ENCODE results near the gene AR.

The AR gene

GRCh38 chrX:67726018-67726417 lies 182.2 kb downstream of the AR start:
- no peak for DNase-seq

GRCh38 chrX:67727576-67727975 lies 183.8 kb downstream of the AR start:
- no peak for DNase-seq

- no peak for DNase-seq
These were observed 186.5 kb downstream of the AR start for GRCh38 chrX:67730296-67730695.

GRCh38 chrX:67731061-67731460 lies 187.2 kb downstream of the AR start:
- DNase-seq = no peak

GRCh38 chrX:67732864-67733263 lies 189.0 kb downstream of the AR start:
- DNase-seq = no peak

GRCh38 chrX:67734111-67734753 lies 190.4 kb downstream of the AR start:
- no peak for DNase-seq

- DNase-seq = no peak
These were observed 205.7 kb downstream of the AR start for GRCh38 chrX:67749536-67749935.

- DNase-seq = no peak
These were observed 206.9 kb downstream of the AR start for GRCh38 chrX:67750694-67751093.

GRCh38 chrX:67759018-67759417 lies 215.2 kb downstream of the AR start:
- no peak for DNase-seq

- DNase-seq = no peak
These were observed 233.3 kb downstream of the AR start for GRCh38 chrX:67777148-67777547.

GRCh38 chrX:67779099-67779498 lies 235.3 kb downstream of the AR start:
- no peak for DNase-seq
